Myocyte (in vitro differentiated cells): ENCODE data around the gene SAMD3. TPM values are rescaled to one million over a fixed set of nuclear protein-coding genes. Genes with fewer than 3 reads are reported as not detected.
"Not testable (repeated sequence)": the region's sequence is repeated elsewhere in the genome, so short reads cannot be mapped to it uniquely, and the experiment has no call there.

Source experiments
- DNase-seq: peaks from one replicate; pipeline ENCODE4 v3.0.0-alpha.2; 2012; ENCODE audit warnings: low read depth
- polyA plus RNA-seq: library from polyadenylated mRNA; unstranded; fragments of >200 nt; gene quantifications from one replicate; pipeline ENCODE4 v1.2.1, GENCODE V29; 2012; ENCODE audit warnings: missing spikeins
- total RNA-seq: library from RNA; depleted of rRNA; stranded (reverse); fragments of >200 nt; gene quantifications from 2 replicates; pipeline ENCODE4 v1.2.3, GENCODE V29; 2014

SAMD3 gene
- total RNA-seq: not detected in 2 replicates
- polyA plus RNA-seq: not detected

- DNase-seq: no peak
Measured at GRCh38 chr6:130222775-130223174, at the start of gene SAMD3. SAMD3 (minus strand) TSS chr6:130222951; CDS start chr6:130215273, 7,678 bp downstream.

- no peak for DNase-seq
Measured at GRCh38 chr6:130269969-130270635, 47.4 kb upstream of the SAMD3 start.

GRCh38 chr6:130265553-130265952 is 42.8 kb upstream of the SAMD3 start:
- DNase-seq: not testable (repeated sequence)

GRCh38 chr6:130262008-130262407 is 39.3 kb upstream of the SAMD3 start:
- DNase-seq: no peak

- not testable (repeated sequence) for DNase-seq
Measured at GRCh38 chr6:130261558-130261957, 38.8 kb upstream of the SAMD3 start.

- not testable (repeated sequence) for DNase-seq
Measured at GRCh38 chr6:130260614-130261241, 38.0 kb upstream of the SAMD3 start.

GRCh38 chr6:130260050-130260462 is 37.3 kb upstream of the SAMD3 start:
- not testable (repeated sequence) for DNase-seq

GRCh38 chr6:130259557-130259956 is 36.8 kb upstream of the SAMD3 start:
- no peak for DNase-seq

- no peak for DNase-seq
Measured at GRCh38 chr6:130259140-130259539, 36.4 kb upstream of the SAMD3 start.

- DNase-seq: peak; percentile 87
Measured at GRCh38 chr6:130252527-130253237, 29.9 kb upstream of the SAMD3 start.

- DNase-seq: no peak
Measured at GRCh38 chr6:130245267-130245666, 22.5 kb upstream of the SAMD3 start.

- no peak for DNase-seq
Measured at GRCh38 chr6:130244728-130245127, 22.0 kb upstream of the SAMD3 start.

GRCh38 chr6:130240232-130240631 is 17.5 kb upstream of the SAMD3 start:
- DNase-seq: peak; percentile 40

GRCh38 chr6:130239755-130240154 is 17.0 kb upstream of the SAMD3 start:
- DNase-seq: peak; percentile 6

- no peak for DNase-seq
Measured at GRCh38 chr6:130233330-130233729, 10.6 kb upstream of the SAMD3 start.

GRCh38 chr6:130230531-130230930 is 7.8 kb upstream of the SAMD3 start:
- DNase-seq: not testable (repeated sequence)

- DNase-seq: no peak
Measured at GRCh38 chr6:130229645-130230044, 6.9 kb upstream of the SAMD3 start.

- DNase-seq: no peak
Measured at GRCh38 chr6:130223508-130223907, 757 bp upstream of the SAMD3 start.

- no peak for DNase-seq
Measured at GRCh38 chr6:130218134-130218533, 4.6 kb downstream of the SAMD3 start.

- DNase-seq: no peak
Measured at GRCh38 chr6:130216620-130217019, 6.1 kb downstream of the SAMD3 start.

GRCh38 chr6:130215526-130215925 is 7.2 kb downstream of the SAMD3 start:
- no peak for DNase-seq

GRCh38 chr6:130212215-130212874 is 10.4 kb downstream of the SAMD3 start:
- no peak for DNase-seq
